Muscle layer of colon (tissue), 2 donors: ENCODE results near the gene SCTR.

Experiments
- H3K27ac ChIP-seq: one replicate; pipeline ENCODE4 v1.7.0; 2013; ENCODE audit warnings: low read depth, mild to moderate bottlenecking, low read length, moderate library complexity
- H3K27me3 ChIP-seq, 2 donors: one replicate each; pipeline ENCODE4 v1.7.0; 2013; ENCODE audit warnings: low read length in 2 of 2, mild to moderate bottlenecking in 2 of 2; ENCODE audit not compliant: insufficient read depth in 2 of 2, control insufficient read depth in 1 of 2
- H3K36me3 ChIP-seq: one replicate; pipeline ENCODE4 v1.7.0; 2013; ENCODE audit warnings: mild to moderate bottlenecking, low read length; ENCODE audit not compliant: insufficient read depth
- H3K4me1 ChIP-seq: one replicate; pipeline ENCODE4 v1.7.0; 2013; ENCODE audit warnings: mild to moderate bottlenecking, low read length; ENCODE audit not compliant: insufficient read depth
- H3K4me3 ChIP-seq, 2 donors: one replicate each; pipeline ENCODE4 v1.7.0; 2013; ENCODE audit warnings: low read length in 2 of 2, low read depth in 1 of 2, mild to moderate bottlenecking in 1 of 2, moderate library complexity in 1 of 2
- H3K9ac ChIP-seq: one replicate; pipeline ENCODE4 v1.7.0; 2013; ENCODE audit warnings: low read length
- H3K9me3 ChIP-seq: one replicate; pipeline ENCODE4 v1.7.0; 2013; ENCODE audit warnings: mild to moderate bottlenecking, low read length
- donor health status: abdominal sarcoma.
- donor health status: Adenocarcinoma of cecum.

Gene SCTR

GRCh38 chr2:119468154-119468955, 55.9 kb downstream of the SCTR start:
- no peak overlapping the region for H3K9ac ChIP-seq
- no peaks in the 10 kb centered on the region for H3K9me3 ChIP-seq

GRCh38 chr2:119466373-119466772, 57.9 kb downstream of the SCTR start:
- Histone ChIP-seq H3K27ac (no peak overlapping the region), H3K4me3 (no peak overlapping the region), H3K4me1 (no peaks in the 10 kb centered on the region), H3K9me3 (no peaks in the 10 kb centered on the region), H3K36me3 (no peaks in the 10 kb centered on the region), H3K9ac (no peak overlapping the region), H3K27me3 (no peaks in the 10 kb centered on the region)

More at GRCh38 chr2:119468154-119468955, 55.9 kb downstream of the SCTR start:
- H3K27me3 ChIP-seq: no peaks in the 10 kb centered on the region
- no peaks in the 10 kb centered on the region for H3K4me1 ChIP-seq
- no peaks in the 10 kb centered on the region for H3K36me3 ChIP-seq
- no peak overlapping the region for H3K4me3 ChIP-seq
- no peak overlapping the region for H3K27ac ChIP-seq

GRCh38 chr2:119465687-119466086, 58.6 kb downstream of the SCTR start:
- Histone ChIP-seq H3K9ac (no peak overlapping the region), H3K36me3 (no peaks in the 10 kb centered on the region), H3K4me3 (no peak overlapping the region), H3K4me1 (no peaks in the 10 kb centered on the region), H3K27me3 (no peaks in the 10 kb centered on the region), H3K27ac (no peak overlapping the region), H3K9me3 (no peaks in the 10 kb centered on the region)

GRCh38 chr2:119464981-119465380, 59.3 kb downstream of the SCTR start:
- Histone ChIP-seq H3K36me3 (no peaks in the 10 kb centered on the region), H3K4me3 (no peak overlapping the region), H3K27ac (no peak overlapping the region)

GRCh38 chr2:119463990-119464389, 60.3 kb downstream of the SCTR start:
- Histone ChIP-seq H3K9me3 (no peaks in the 10 kb centered on the region), H3K27ac (no peak overlapping the region), H3K9ac (no peak overlapping the region)

More at GRCh38 chr2:119464981-119465380, 59.3 kb downstream of the SCTR start:
- Histone ChIP-seq H3K27me3 (no peaks in the 10 kb centered on the region), H3K4me1 (no peaks in the 10 kb centered on the region), H3K9ac (no peak overlapping the region), H3K9me3 (no peaks in the 10 kb centered on the region)

GRCh38 chr2:119463136-119463535, 61.1 kb downstream of the SCTR start:
- H3K4me1 ChIP-seq: no peaks in the 10 kb centered on the region
- no peaks in the 10 kb centered on the region for H3K27me3 ChIP-seq
- H3K9me3 ChIP-seq: no peaks in the 10 kb centered on the region
- no peak overlapping the region for H3K9ac ChIP-seq
- no peaks in the 10 kb centered on the region for H3K36me3 ChIP-seq
- H3K4me3 ChIP-seq: no peak overlapping the region
- no peak overlapping the region for H3K27ac ChIP-seq

More at GRCh38 chr2:119463990-119464389, 60.3 kb downstream of the SCTR start:
- no peak overlapping the region for H3K4me3 ChIP-seq
- H3K27me3 ChIP-seq: no peaks in the 10 kb centered on the region
- H3K4me1 ChIP-seq: no peaks in the 10 kb centered on the region
- no peaks in the 10 kb centered on the region for H3K36me3 ChIP-seq

- Histone ChIP-seq H3K9ac (no peak overlapping the region), H3K36me3 (no peaks in the 10 kb centered on the region), H3K4me3 (no peak overlapping the region), H3K9me3 (no peaks in the 10 kb centered on the region), H3K27ac (no peak overlapping the region), H3K4me1 (no peaks in the 10 kb centered on the region), H3K27me3 (no peaks in the 10 kb centered on the region)
Observed at GRCh38 chr2:119462574-119462973, 61.7 kb downstream of the SCTR start.

- H3K9ac ChIP-seq: no peak overlapping the region
- no peak overlapping the region for H3K4me3 ChIP-seq
- H3K36me3 ChIP-seq: no peaks in the 10 kb centered on the region
- H3K4me1 ChIP-seq: no peaks in the 10 kb centered on the region
- no peak overlapping the region for H3K27ac ChIP-seq
- no peaks in the 10 kb centered on the region for H3K9me3 ChIP-seq
- H3K27me3 ChIP-seq: no peaks in the 10 kb centered on the region
Observed at GRCh38 chr2:119461811-119462210, 62.5 kb downstream of the SCTR start.

GRCh38 chr2:119460076-119460475, 64.2 kb downstream of the SCTR start:
- no peak overlapping the region for H3K9ac ChIP-seq
- no peaks in the 10 kb centered on the region for H3K36me3 ChIP-seq
- no peak overlapping the region for H3K4me3 ChIP-seq
- no peaks in the 10 kb centered on the region for H3K27me3 ChIP-seq
- no peak overlapping the region for H3K27ac ChIP-seq
- no peaks in the 10 kb centered on the region for H3K4me1 ChIP-seq
- no peaks in the 10 kb centered on the region for H3K9me3 ChIP-seq

- Histone ChIP-seq H3K4me3 (no peak overlapping the region), H3K4me1 (no peaks in the 10 kb centered on the region), H3K9ac (no peak overlapping the region), H3K27me3 (peaks cover 0 to 5% of the 10 kb centered on the region in 2 donors), H3K9me3 (no peaks in the 10 kb centered on the region), H3K36me3 (no peaks in the 10 kb centered on the region), H3K27ac (no peak overlapping the region)
Observed at GRCh38 chr2:119455066-119455718, 69.1 kb downstream of the SCTR start.

- Histone ChIP-seq H3K9ac (no peak overlapping the region), H3K27ac (no peak overlapping the region), H3K9me3 (no peaks in the 10 kb centered on the region), H3K4me1 (no peaks in the 10 kb centered on the region), H3K4me3 (no peak overlapping the region), H3K27me3 (peaks cover 0 to 5% of the 10 kb centered on the region in 2 donors), H3K36me3 (no peaks in the 10 kb centered on the region)
Observed at GRCh38 chr2:119453972-119454593, 70.2 kb downstream of the SCTR start.
